GM06990 (cell line): ENCODE data around the gene PLOD1.
"Not testable (repeated sequence)": the region's sequence is repeated elsewhere in the genome, so short reads cannot be mapped to it uniquely, and the experiment has no call there.

Source experiments
- DNase-seq: peaks from one replicate; pipeline ENCODE4 v3.0.0-alpha.2; 2011; ENCODE audit not compliant: insufficient read length; ENCODE audit errors: extremely low read depth
- H3K27me3 ChIP-seq: replicated peaks from 2 replicates; pipeline ENCODE4 v1.6.0; 2011; ENCODE audit warnings: low read length; ENCODE audit not compliant: control insufficient read depth, insufficient read depth
- H3K36me3 ChIP-seq: 2 replicates; pipeline ENCODE4 v1.5.1; 2011; ENCODE audit warnings: low read length; ENCODE audit not compliant: control insufficient read depth, insufficient read depth
- H3K4me3 ChIP-seq: replicated peaks from 2 replicates; pipeline ENCODE4 v1.5.1; 2011; ENCODE audit warnings: low read depth, mild to moderate bottlenecking, control low read depth, low read length
- TF ChIP-seq, protein P1 (sequence below): IDR thresholded peaks from 2 replicates; pipeline ENCODE4 v1.5.1; 2011; ENCODE audit warnings: low read length, control low read depth, mild to moderate bottlenecking, inconsistent platforms; ENCODE audit not compliant: insufficient read depth, poor library complexity, severe bottlenecking

Gene PLOD1

DNA sequence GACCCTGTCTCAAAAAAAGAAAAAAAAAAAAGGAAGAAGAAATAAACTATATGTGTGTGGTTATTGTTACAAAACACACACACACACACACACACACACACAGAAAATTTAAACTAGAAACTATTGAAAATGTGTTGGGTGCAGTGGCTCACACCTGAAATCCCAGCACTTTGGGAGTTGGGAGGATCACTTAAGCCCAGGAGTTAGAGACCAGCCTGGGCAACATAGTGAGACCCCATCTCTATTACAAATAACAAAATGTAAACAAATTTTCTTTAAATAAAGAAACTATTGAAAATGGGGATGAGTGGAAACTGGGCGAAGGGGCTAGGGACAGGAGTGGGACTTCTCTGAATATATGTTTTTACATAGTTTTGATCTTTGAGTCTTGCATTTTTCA lies 31.3 kb upstream of the PLOD1 start:
- no peaks in the 10 kb centered on the region for H3K36me3 ChIP-seq
- TF ChIP-seq, protein P1, sequence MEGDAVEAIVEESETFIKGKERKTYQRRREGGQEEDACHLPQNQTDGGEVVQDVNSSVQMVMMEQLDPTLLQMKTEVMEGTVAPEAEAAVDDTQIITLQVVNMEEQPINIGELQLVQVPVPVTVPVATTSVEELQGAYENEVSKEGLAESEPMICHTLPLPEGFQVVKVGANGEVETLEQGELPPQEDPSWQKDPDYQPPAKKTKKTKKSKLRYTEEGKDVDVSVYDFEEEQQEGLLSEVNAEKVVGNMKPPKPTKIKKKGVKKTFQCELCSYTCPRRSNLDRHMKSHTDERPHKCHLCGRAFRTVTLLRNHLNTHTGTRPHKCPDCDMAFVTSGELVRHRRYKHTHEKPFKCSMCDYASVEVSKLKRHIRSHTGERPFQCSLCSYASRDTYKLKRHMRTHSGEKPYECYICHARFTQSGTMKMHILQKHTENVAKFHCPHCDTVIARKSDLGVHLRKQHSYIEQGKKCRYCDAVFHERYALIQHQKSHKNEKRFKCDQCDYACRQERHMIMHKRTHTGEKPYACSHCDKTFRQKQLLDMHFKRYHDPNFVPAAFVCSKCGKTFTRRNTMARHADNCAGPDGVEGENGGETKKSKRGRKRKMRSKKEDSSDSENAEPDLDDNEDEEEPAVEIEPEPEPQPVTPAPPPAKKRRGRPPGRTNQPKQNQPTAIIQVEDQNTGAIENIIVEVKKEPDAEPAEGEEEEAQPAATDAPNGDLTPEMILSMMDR: no peak
- peaks cover 2% of the 10 kb centered on the region; the same call in 1 of the 2 replicates for H3K27me3 ChIP-seq
- no peak overlapping the region for H3K4me3 ChIP-seq
- DNase-seq: no peak

- H3K36me3 ChIP-seq, DNase-seq, H3K27me3 ChIP-seq, H3K4me3 ChIP-seq: not testable (repeated sequence)
Observed at GRCh38 chr1:11904156-11904555, 30.4 kb upstream of the PLOD1 start.

GRCh38 chr1:11904978-11905377 lies 29.5 kb upstream of the PLOD1 start:
- no peak for DNase-seq
- TF ChIP-seq, protein P1: no peak
- H3K4me3 ChIP-seq: no peak overlapping the region
- no peaks in the 10 kb centered on the region for H3K36me3 ChIP-seq
- H3K27me3 ChIP-seq: no peaks in the 10 kb centered on the region

DNA sequence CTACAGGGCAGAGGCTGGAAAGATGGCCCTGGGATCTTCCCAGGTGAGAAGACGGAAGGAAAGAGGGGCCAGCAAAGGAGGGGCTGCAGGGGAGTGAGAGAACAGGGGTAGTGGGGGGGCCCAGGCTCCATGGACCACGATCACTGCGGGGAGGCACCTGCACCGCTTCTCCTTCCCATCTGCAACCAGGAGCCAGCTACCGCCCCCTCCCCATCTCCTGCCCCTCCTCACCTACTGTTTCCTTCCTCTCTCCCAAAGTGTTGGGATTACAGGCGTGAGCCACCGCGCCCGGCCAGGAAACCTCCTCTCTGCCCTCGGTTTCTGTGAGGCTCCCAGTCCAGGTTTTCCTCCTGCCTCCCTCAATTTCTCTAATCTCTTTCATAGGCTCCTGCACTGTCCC lies 27.6 kb upstream of the PLOD1 start:
- TF ChIP-seq, protein P1: no peak
- Histone ChIP-seq H3K4me3 (no peak overlapping the region), H3K27me3 (no peaks in the 10 kb centered on the region), H3K36me3 (no peaks in the 10 kb centered on the region)
- DNase-seq: no peak

- TF ChIP-seq, protein P1: peak; percentile 83
Observed at GRCh38 chr1:11907275-11908094, 27.0 kb upstream of the PLOD1 start.

DNA sequence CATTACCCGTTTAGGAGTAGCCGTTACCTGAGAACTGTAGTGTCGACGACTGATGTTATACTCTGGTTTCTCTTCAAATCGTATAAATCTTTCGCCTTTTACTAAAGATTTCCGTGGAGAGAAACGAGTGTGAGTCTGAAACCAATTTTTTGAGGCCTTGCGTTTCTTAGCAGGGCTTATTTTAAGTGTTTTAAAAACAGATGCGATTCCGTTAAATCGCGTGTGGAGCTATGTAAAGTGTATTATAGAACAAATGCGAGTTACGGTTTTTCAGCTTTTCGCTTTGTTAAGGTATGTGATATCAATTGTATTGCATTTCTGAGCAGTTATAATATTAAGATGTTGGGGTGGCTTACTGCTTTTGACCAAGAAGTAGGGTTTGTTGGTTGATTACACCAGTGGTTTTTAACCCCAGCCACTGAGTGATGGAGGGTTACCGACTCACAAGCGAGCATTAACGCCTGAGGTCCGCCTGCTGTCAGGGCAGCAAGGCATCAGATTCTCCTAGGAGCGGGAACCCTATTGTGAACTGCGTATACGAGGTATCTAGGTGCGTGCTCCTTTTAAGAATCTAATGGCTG lies 26.3 kb upstream of the PLOD1 start:
- no peak for DNase-seq
- TF ChIP-seq, protein P1: no peak
- no peaks in the 10 kb centered on the region for H3K27me3 ChIP-seq

More at GRCh38 chr1:11907275-11908094, 27.0 kb upstream of the PLOD1 start:
- DNase-seq: peak; percentile 88
- Histone ChIP-seq H3K4me3 (peak overlapping the region; percentile 12; the same call in 1 of the 2 replicates), H3K27me3 (no peaks in the 10 kb centered on the region), H3K36me3 (no peaks in the 10 kb centered on the region)

GRCh38 chr1:11910914-11911228 lies 23.6 kb upstream of the PLOD1 start:
- H3K27me3 ChIP-seq, H3K4me3 ChIP-seq, H3K36me3 ChIP-seq, DNase-seq: not testable (repeated sequence)

More for the DNA sequence above, 26.3 kb upstream of the PLOD1 start:
- Histone ChIP-seq H3K36me3 (no peaks in the 10 kb centered on the region), H3K4me3 (peak overlapping the region; percentile 60)
